ENCODE data around the gene ADAMTS17. TPM values are rescaled to one million over a fixed set of nuclear protein-coding genes. Genes with fewer than 3 reads are reported as not detected.

The ADAMTS17 gene
- total and polyA plus RNA-seq, 8 donors, result 0.31 to 14.3 (median 6.3) TPM

DNA sequence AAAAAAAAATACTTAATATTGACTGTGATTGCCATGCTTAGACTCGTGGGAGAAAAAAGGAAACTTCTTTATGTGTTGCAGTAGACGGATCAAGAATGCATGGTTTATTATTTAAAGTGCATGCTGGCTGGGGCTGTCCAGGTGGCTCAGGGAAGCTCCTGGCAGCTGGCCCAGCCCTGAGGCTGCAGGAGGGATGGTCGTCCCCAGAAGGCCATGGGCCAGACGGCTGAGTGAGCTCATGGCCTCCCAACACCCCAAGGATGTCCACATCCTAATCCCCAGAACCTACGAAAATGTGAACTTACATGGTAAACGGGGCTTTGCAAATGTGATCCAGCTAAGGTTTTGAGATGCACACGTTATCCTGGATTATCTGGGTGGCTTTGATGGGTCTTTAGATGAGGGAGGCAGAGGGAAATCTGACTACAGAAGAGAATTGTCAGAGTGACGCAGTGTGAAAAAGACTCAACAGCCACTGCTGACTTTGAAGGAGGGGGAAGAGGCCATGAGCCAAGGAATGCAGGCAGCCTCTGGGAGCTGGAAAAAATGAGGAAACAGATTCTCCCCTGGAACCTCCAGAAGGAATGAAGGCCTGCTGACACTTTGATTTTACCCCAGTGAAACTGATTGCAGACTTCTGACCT is 29.8 kb downstream of the ADAMTS17 start:
- no peak for DNase-seq
- H3K27ac ChIP-seq, result peak overlapping the region in 2 of 5 donors; percentile 33 to 75
- no peaks in the 10 kb centered on the region for H3K27me3 ChIP-seq
- intact Hi-C loops (cut with DNase I; ENCODE audit: low total_unique reads), result no loop called here
- H3K4me3 ChIP-seq, result no peak overlapping the region
- no peaks in the 10 kb centered on the region for H3K36me3 ChIP-seq
- WGBS, 5 donors, result 72 to 88% (median 81%) methylated on average over 8 of the region's 8 CpGs
- no peaks in the 10 kb centered on the region for H3K9me3 ChIP-seq
- no peak for TF ChIP-seq POLR2AphosphoS5 (IDR thresholded peaks at IDR 0.05)
- TF ChIP-seq EP300 (IDR thresholded peaks at IDR 0.05), result no peak
- TF ChIP-seq POLR2A (IDR thresholded peaks at IDR 0.05), result no peak
- peaks cover 6 to 30% (median 19%) of the 10 kb centered on the region in 4 donors for H3K4me1 ChIP-seq

DNA sequence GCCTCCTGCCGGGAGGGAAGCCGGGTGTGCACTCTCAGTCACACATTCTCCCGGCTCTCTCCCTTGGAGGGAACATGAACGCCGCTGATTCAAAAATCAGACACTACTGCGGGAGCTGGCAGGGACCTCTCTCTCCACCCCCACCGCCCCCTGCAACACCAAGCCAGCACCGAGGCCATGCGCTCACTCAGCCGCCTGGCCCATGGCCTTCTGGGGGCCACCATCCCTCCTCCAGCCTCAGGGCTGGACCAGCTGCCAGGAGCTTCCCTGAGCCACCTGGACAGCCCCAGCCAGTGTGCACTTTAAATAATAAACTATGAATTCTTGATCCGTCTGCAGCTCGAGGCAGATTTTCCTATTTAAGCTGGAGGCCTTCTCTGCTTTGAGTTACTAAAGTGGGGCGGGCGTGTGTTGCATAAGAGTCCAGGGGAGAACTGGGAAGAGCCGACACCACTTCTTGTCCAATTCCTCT is 30.6 kb downstream of the ADAMTS17 start:
- no peak for TF ChIP-seq POLR2A (IDR thresholded peaks at IDR 0.05)
- TF ChIP-seq POLR2AphosphoS5 (IDR thresholded peaks at IDR 0.05), result no peak
- TF ChIP-seq, protein P1, sequence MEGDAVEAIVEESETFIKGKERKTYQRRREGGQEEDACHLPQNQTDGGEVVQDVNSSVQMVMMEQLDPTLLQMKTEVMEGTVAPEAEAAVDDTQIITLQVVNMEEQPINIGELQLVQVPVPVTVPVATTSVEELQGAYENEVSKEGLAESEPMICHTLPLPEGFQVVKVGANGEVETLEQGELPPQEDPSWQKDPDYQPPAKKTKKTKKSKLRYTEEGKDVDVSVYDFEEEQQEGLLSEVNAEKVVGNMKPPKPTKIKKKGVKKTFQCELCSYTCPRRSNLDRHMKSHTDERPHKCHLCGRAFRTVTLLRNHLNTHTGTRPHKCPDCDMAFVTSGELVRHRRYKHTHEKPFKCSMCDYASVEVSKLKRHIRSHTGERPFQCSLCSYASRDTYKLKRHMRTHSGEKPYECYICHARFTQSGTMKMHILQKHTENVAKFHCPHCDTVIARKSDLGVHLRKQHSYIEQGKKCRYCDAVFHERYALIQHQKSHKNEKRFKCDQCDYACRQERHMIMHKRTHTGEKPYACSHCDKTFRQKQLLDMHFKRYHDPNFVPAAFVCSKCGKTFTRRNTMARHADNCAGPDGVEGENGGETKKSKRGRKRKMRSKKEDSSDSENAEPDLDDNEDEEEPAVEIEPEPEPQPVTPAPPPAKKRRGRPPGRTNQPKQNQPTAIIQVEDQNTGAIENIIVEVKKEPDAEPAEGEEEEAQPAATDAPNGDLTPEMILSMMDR (IDR thresholded peaks at IDR 0.05), result no peak
- no peaks in the 10 kb centered on the region for H3K9me3 ChIP-seq
- WGBS, 5 donors, result 69 to 87% (median 82%) methylated on average over 15 of the region's 15 CpGs
- intact Hi-C loops (cut with DNase I; ENCODE audit: low total_unique reads), result no loop called here
- H3K36me3 ChIP-seq, result peaks cover 0 to 1% (median 0%) of the 10 kb centered on the region in 4 donors
- H3K4me3 ChIP-seq, result no peak overlapping the region
- no peaks in the 10 kb centered on the region for H3K27me3 ChIP-seq
- peak in 1 of 2 donors; percentile 63 for DNase-seq
- H3K27ac ChIP-seq, result peak overlapping the region in 3 of 5 donors; percentile 33 to 75 (median 56)
- peaks cover 6 to 30% (median 19%) of the 10 kb centered on the region in 4 donors for H3K4me1 ChIP-seq

DNA sequence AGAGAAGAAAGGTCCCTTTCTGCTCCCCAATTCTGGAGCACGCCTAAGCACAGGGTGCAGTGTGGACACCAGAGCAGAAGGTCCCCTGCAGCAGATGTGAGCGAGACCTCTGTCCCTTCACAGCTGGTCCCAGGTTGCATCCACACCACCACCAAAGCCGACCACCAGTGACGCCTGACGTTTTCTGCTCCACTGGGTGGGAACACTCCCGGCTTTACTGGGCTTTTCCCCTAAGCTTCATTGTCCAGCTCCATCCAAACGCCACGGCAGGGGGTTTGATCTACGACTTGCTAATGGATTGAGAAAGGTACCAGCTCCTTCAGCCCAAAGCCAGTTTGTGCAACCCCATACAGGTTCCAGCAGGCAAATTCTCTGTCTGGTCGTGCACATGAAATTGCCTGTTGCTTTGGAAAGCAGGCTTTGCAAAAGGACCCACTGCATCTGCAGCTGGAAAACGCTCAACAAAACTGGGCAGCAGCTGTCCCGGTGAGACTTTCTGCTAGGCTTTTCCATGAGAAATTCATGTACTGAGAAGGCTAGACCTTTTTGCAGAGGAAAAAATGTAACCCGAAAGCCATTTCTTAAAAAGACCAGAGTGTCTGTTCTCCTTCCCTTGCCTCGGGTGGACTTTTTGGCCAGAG is 31.1 kb downstream of the ADAMTS17 start:
- H3K27ac ChIP-seq, result peak overlapping the region in 3 of 5 donors; percentile 33 to 75 (median 56)
- TF ChIP-seq, protein P1 (IDR thresholded peaks at IDR 0.05), result no peak
- no peak for TF ChIP-seq POLR2A (IDR thresholded peaks at IDR 0.05)
- TF ChIP-seq POLR2AphosphoS5 (IDR thresholded peaks at IDR 0.05), result no peak
- no peak for TF ChIP-seq EP300 (IDR thresholded peaks at IDR 0.05)
- 58 to 69% (median 66%) methylated on average over 12 to 14 of the region's 14 CpGs for WGBS, 5 donors
- peak in 1 of 2 donors; percentile 30 for DNase-seq
- H3K9me3 ChIP-seq, result no peaks in the 10 kb centered on the region
- H3K4me1 ChIP-seq, result peaks cover 6 to 30% (median 19%) of the 10 kb centered on the region in 4 donors
- intact Hi-C loops (cut with DNase I; ENCODE audit: low total_unique reads), result no loop called here
- H3K36me3 ChIP-seq, result peaks cover 0 to 6% (median 0%) of the 10 kb centered on the region in 4 donors
- no peak overlapping the region for H3K4me3 ChIP-seq
- no peaks in the 10 kb centered on the region for H3K27me3 ChIP-seq

DNA sequence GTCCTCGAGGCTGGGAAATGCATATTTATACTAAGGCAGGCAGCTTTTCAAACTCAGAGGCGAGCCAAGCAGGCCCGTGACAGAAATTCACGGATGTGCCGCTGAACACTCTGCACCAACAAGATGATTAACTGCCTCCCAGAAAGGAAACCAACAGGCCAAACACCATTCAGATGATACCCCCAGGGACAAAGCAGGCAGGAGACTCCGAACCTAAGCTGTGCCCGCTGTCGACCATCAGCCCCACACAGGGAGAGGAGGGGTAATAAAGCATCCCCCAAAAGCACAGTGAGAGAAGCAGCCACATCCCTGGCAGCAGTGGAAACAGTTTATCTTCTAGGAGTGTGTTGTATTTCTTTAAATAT is 31.8 kb downstream of the ADAMTS17 start:
- WGBS, 5 donors, result 29 to 38% (median 35%) methylated on average over 5 to 8 of the region's 8 CpGs
- Histone ChIP-seq H3K27ac (peak overlapping the region in 1 of 5 donors; percentile 75), H3K36me3 (peaks cover 0 to 6% (median 0%) of the 10 kb centered on the region in 4 donors), H3K4me1 (peaks cover 6 to 30% (median 19%) of the 10 kb centered on the region in 4 donors), H3K4me3 (no peak overlapping the region), H3K9me3 (no peaks in the 10 kb centered on the region), H3K27me3 (no peaks in the 10 kb centered on the region)
- no peak for TF ChIP-seq EP300 (IDR thresholded peaks at IDR 0.05)
- TF ChIP-seq POLR2AphosphoS5 (IDR thresholded peaks at IDR 0.05), result no peak
- no peak for TF ChIP-seq POLR2A (IDR thresholded peaks at IDR 0.05)
- TF ChIP-seq, protein P1 (IDR thresholded peaks at IDR 0.05), result no peak
- intact Hi-C loops (cut with DNase I; ENCODE audit: low total_unique reads), result no loop called here
- DNase-seq, result peak in 1 of 2 donors; percentile 23
